ENCODE measurements around the gene AUTS2. TPM values are rescaled to one million over a fixed set of nuclear protein-coding genes. Genes with fewer than 3 reads are reported as not detected.

The AUTS2 gene
- total RNA-seq, 5 donors from 2014 or later (not counting 1 experiment from before 2014, with no cell fraction given): 10.6 to 66.2 (median 37.6) TPM

GRCh38 chr7:70349031-70349430, 750.8 kb downstream of the AUTS2 start:
- Mint-ChIP-seq H3K4me3 (no peak overlapping the region), H3K4me1 (peaks cover 13 to 16% (median 13%) of the 10 kb centered on the region in 3 donors), H3K36me3 (no peaks in the 10 kb centered on the region), H3K27ac (no peak overlapping the region), H3K27me3 (no peaks in the 10 kb centered on the region), H3K9me3 (peaks cover 0 to 4% (median 4%) of the 10 kb centered on the region in 3 donors)
- no peak for ATAC-seq (replicated peaks in 1 of 4)
- no CpG with 5 or more reads among the region's 2 CpGs for WGBS (ENCODE audit: insufficient coverage)
- ChIA-PET CTCF (no interaction called here), POLR2A (no interaction called here)
- Histone ChIP-seq H3K4me3 (ENCODE audit: control insufficient read depth in 1 of 2, extremely low read depth in 1 of 2, low read length in 1 of 2) (no peak overlapping the region), H3K36me3 (ENCODE audit: control insufficient read depth in 2 of 2, extremely low read depth in 1 of 2, insufficient read depth in 1 of 2, low read length in 1 of 2) (no peaks in the 10 kb centered on the region), H3K4me1 (ENCODE audit: control insufficient read depth in 1 of 2, extremely low read depth in 1 of 2, insufficient read depth in 2 of 2, low read length in 2 of 2) (peaks cover 8 to 16% of the 10 kb centered on the region in 2 experiments), H3K27ac (ENCODE audit: low read length) (no peak overlapping the region), H3K27me3 (replicated peaks in 1 of 2; ENCODE audit: control insufficient read depth in 2 of 2, extremely low read depth in 1 of 2, insufficient read depth in 2 of 2, low read length in 1 of 2) (no peaks in the 10 kb centered on the region), H3K9me3 (no peaks in the 10 kb centered on the region)
- DNase-seq: no peak

- H3K9me3 Mint-ChIP-seq: peaks cover 0 to 4% (median 4%) of the 10 kb centered on the region in 3 donors
- no CpG with 5 or more reads among the region's 1 CpG for WGBS (ENCODE audit: insufficient coverage)
- ATAC-seq (replicated peaks in 1 of 4): no peak
These were observed 751.5 kb downstream of the AUTS2 start for GRCh38 chr7:70349819-70350218.

DNA sequence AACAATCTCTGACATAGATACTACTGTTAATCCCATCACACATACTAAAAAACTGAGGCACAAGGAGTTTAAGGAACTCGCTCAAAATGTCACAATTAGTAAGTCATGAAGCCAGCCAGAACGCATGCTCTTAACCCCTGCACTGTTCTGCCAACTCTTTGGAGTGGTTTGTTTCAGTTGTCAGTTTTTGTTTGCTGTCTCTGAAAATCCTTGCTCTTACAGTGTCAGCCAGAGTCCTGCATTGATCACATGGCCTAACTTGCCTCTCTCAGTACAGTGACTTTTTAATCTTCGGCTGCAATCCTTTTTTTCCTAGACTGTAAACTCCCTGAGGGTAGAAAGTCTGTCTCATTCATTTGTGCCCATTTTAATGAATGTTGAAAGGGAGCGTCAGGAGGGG, 753.8 kb downstream of the AUTS2 start:
- H3K9me3 Mint-ChIP-seq: peaks cover 0 to 4% (median 4%) of the 10 kb centered on the region in 3 donors
- no peak overlapping the region for H3K27ac Mint-ChIP-seq
- POLR2A ChIA-PET: no interaction called here
- H3K36me3 Mint-ChIP-seq: no peaks in the 10 kb centered on the region
- CTCF ChIA-PET: interaction anchor here in 1 of 2 donors (0.7 kb wide), 1 partner anchor 12 kb away, joined by 3 read pairs; no protein-coding TSS in a partner anchor
- Histone ChIP-seq H3K27me3 (replicated peaks in 1 of 2; ENCODE audit: control insufficient read depth in 2 of 2, extremely low read depth in 1 of 2, insufficient read depth in 2 of 2, low read length in 1 of 2) (no peaks in the 10 kb centered on the region), H3K27ac (ENCODE audit: low read length) (no peak overlapping the region), H3K9me3 (no peaks in the 10 kb centered on the region), H3K36me3 (ENCODE audit: control insufficient read depth in 2 of 2, extremely low read depth in 1 of 2, insufficient read depth in 1 of 2, low read length in 1 of 2) (no peaks in the 10 kb centered on the region), H3K4me1 (ENCODE audit: control insufficient read depth in 1 of 2, extremely low read depth in 1 of 2, insufficient read depth in 2 of 2, low read length in 2 of 2) (peaks cover 7 to 11% of the 10 kb centered on the region in 2 experiments), H3K4me3 (ENCODE audit: control insufficient read depth in 1 of 2, extremely low read depth in 1 of 2, low read length in 1 of 2) (no peak overlapping the region)
- ATAC-seq (replicated peaks in 1 of 4) (no peak), DNase-seq (no peak)
- no peaks in the 10 kb centered on the region for H3K27me3 Mint-ChIP-seq
- H3K4me3 Mint-ChIP-seq: no peak overlapping the region
- peaks cover 14 to 22% (median 19%) of the 10 kb centered on the region in 3 donors for H3K4me1 Mint-ChIP-seq
- 100% methylated on average over 1 of the region's 4 CpGs for WGBS (ENCODE audit: insufficient coverage)

More at GRCh38 chr7:70349819-70350218, 751.5 kb downstream of the AUTS2 start:
- Histone ChIP-seq H3K4me1 (ENCODE audit: control insufficient read depth in 1 of 2, extremely low read depth in 1 of 2, insufficient read depth in 2 of 2, low read length in 2 of 2) (peaks cover 11 to 16% of the 10 kb centered on the region in 2 experiments), H3K27me3 (replicated peaks in 1 of 2; ENCODE audit: control insufficient read depth in 2 of 2, extremely low read depth in 1 of 2, insufficient read depth in 2 of 2, low read length in 1 of 2) (no peaks in the 10 kb centered on the region), H3K27ac (ENCODE audit: low read length) (no peak overlapping the region), H3K36me3 (ENCODE audit: control insufficient read depth in 2 of 2, extremely low read depth in 1 of 2, insufficient read depth in 1 of 2, low read length in 1 of 2) (no peaks in the 10 kb centered on the region), H3K9me3 (no peaks in the 10 kb centered on the region), H3K4me3 (ENCODE audit: control insufficient read depth in 1 of 2, extremely low read depth in 1 of 2, low read length in 1 of 2) (no peak overlapping the region)
- Mint-ChIP-seq H3K27ac (no peak overlapping the region), H3K27me3 (no peaks in the 10 kb centered on the region), H3K4me1 (peaks cover 20 to 23% (median 21%) of the 10 kb centered on the region in 3 donors), H3K36me3 (no peaks in the 10 kb centered on the region), H3K4me3 (no peak overlapping the region)
- ChIA-PET CTCF (interaction anchor here in 1 of 2 donors (0.6 kb wide), 1 partner anchor 48 kb away, joined by 3 read pairs; no protein-coding TSS in a partner anchor), POLR2A (no interaction called here)
- no peak for DNase-seq

DNA sequence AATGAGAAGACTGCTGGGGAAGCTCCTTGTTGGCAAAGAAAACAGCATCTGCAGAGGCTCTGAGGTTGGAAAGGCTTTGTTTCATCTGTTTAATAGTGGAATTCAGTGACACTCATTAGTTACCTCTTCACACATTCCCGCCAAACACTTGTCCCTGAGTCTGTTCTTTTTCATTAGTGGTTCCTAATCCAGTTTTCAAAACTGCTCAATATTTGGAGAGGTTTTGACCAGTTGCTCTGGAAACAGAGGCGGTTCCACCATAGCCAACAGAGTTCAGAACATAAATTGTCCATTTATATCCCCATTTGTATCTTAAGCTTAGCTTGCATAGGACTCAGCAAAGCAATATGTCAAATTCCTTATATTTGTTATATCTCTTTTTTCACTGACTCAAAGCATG, 754.6 kb downstream of the AUTS2 start:
- CTCF ChIA-PET: interaction anchor here in 1 of 2 donors (0.7 kb wide), 1 partner anchor 11 kb away, joined by 3 read pairs; no protein-coding TSS in a partner anchor
- H3K9me3 ChIP-seq: no peaks in the 10 kb centered on the region
- Mint-ChIP-seq H3K4me1 (peaks cover 9 to 17% (median 16%) of the 10 kb centered on the region in 3 donors), H3K9me3 (peaks cover 0 to 4% (median 4%) of the 10 kb centered on the region in 3 donors), H3K27ac (no peak overlapping the region), H3K27me3 (no peaks in the 10 kb centered on the region), H3K4me3 (no peak overlapping the region), H3K36me3 (no peaks in the 10 kb centered on the region)
- no peaks in the 10 kb centered on the region for H3K36me3 ChIP-seq (ENCODE audit: control insufficient read depth in 2 of 2, extremely low read depth in 1 of 2, insufficient read depth in 1 of 2, low read length in 1 of 2)
- no peak overlapping the region for H3K27ac ChIP-seq (ENCODE audit: low read length)
- DNase-seq (no peak), ATAC-seq (replicated peaks in 1 of 4) (no peak)
- no CpG with 5 or more reads among the region's 2 CpGs for WGBS (ENCODE audit: insufficient coverage)
- POLR2A ChIA-PET: no interaction called here
- no peaks in the 10 kb centered on the region for H3K27me3 ChIP-seq (replicated peaks in 1 of 2; ENCODE audit: control insufficient read depth in 2 of 2, extremely low read depth in 1 of 2, insufficient read depth in 2 of 2, low read length in 1 of 2)
- no peak overlapping the region for H3K4me3 ChIP-seq (ENCODE audit: control insufficient read depth in 1 of 2, extremely low read depth in 1 of 2, low read length in 1 of 2)
- peaks cover 3 to 7% of the 10 kb centered on the region in 2 experiments for H3K4me1 ChIP-seq (ENCODE audit: control insufficient read depth in 1 of 2, extremely low read depth in 1 of 2, insufficient read depth in 2 of 2, low read length in 2 of 2)

- H3K27ac Mint-ChIP-seq: no peak overlapping the region
- H3K4me1 Mint-ChIP-seq: peaks cover 9 to 17% (median 16%) of the 10 kb centered on the region in 3 donors
- no peak overlapping the region for H3K4me3 ChIP-seq (ENCODE audit: control insufficient read depth in 1 of 2, extremely low read depth in 1 of 2, low read length in 1 of 2)
- ATAC-seq (replicated peaks in 1 of 4): no peak
- H3K36me3 ChIP-seq (ENCODE audit: control insufficient read depth in 2 of 2, extremely low read depth in 1 of 2, insufficient read depth in 1 of 2, low read length in 1 of 2): no peaks in the 10 kb centered on the region
- H3K27ac ChIP-seq (ENCODE audit: low read length): no peak overlapping the region
- H3K27me3 ChIP-seq (replicated peaks in 1 of 2; ENCODE audit: control insufficient read depth in 2 of 2, extremely low read depth in 1 of 2, insufficient read depth in 2 of 2, low read length in 1 of 2): no peaks in the 10 kb centered on the region
- H3K4me3 Mint-ChIP-seq: no peak overlapping the region
- H3K27me3 Mint-ChIP-seq: no peaks in the 10 kb centered on the region
- no peaks in the 10 kb centered on the region for H3K9me3 ChIP-seq
- H3K4me1 ChIP-seq (ENCODE audit: control insufficient read depth in 1 of 2, extremely low read depth in 1 of 2, insufficient read depth in 2 of 2, low read length in 2 of 2): peaks cover 2 to 7% of the 10 kb centered on the region in 2 experiments
- H3K9me3 Mint-ChIP-seq: peaks cover 0 to 8% (median 4%) of the 10 kb centered on the region in 3 donors
- no peak for DNase-seq
- no peaks in the 10 kb centered on the region for H3K36me3 Mint-ChIP-seq
- ChIA-PET CTCF (interaction anchor here in 1 of 2 donors (1.0 kb wide), 1 partner anchor 12 kb away, joined by 3 read pairs; no protein-coding TSS in a partner anchor), POLR2A (no interaction called here)
- no CpG with 5 or more reads among the region's 2 CpGs for WGBS (ENCODE audit: insufficient coverage)
These were observed 755.2 kb downstream of the AUTS2 start for GRCh38 chr7:70353330-70353945.

DNA sequence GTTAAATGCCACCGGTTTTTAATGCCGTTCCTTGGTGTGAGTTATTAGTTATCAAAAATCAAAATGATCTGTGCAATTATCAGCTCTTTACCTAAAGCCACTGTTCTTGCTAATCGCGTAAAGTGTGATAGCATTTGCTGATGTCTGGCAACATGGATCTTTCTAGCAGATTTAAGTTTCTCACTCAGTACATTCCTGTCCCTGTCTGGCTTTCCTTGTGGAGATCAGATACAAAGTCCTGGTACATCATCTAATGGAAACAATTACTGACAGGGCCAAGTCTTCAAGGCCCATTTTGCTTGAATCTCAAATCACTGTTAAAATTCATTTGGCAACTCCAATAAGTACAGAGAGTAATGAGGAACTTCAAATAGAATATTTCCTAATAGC, 755.7 kb downstream of the AUTS2 start:
- no peaks in the 10 kb centered on the region for H3K36me3 ChIP-seq (ENCODE audit: control insufficient read depth in 2 of 2, extremely low read depth in 1 of 2, insufficient read depth in 1 of 2, low read length in 1 of 2)
- peaks cover 0 to 8% (median 4%) of the 10 kb centered on the region in 3 donors for H3K9me3 Mint-ChIP-seq
- H3K27ac Mint-ChIP-seq: no peak overlapping the region
- H3K36me3 Mint-ChIP-seq: no peaks in the 10 kb centered on the region
- ATAC-seq (replicated peaks in 1 of 4) (no peak), DNase-seq (no peak)
- ChIA-PET CTCF (interaction anchor here in 1 of 2 donors (1.0 kb wide), 1 partner anchor 11 kb away, joined by 3 read pairs; no protein-coding TSS in a partner anchor), POLR2A (no interaction called here)
- WGBS (ENCODE audit: insufficient coverage): no CpG with 5 or more reads among the region's 4 CpGs
- no peaks in the 10 kb centered on the region for H3K9me3 ChIP-seq
- H3K27me3 ChIP-seq (replicated peaks in 1 of 2; ENCODE audit: control insufficient read depth in 2 of 2, extremely low read depth in 1 of 2, insufficient read depth in 2 of 2, low read length in 1 of 2): no peaks in the 10 kb centered on the region
- peaks cover 2 to 7% of the 10 kb centered on the region in 2 experiments for H3K4me1 ChIP-seq (ENCODE audit: control insufficient read depth in 1 of 2, extremely low read depth in 1 of 2, insufficient read depth in 2 of 2, low read length in 2 of 2)
- no peak overlapping the region for H3K4me3 ChIP-seq (ENCODE audit: control insufficient read depth in 1 of 2, extremely low read depth in 1 of 2, low read length in 1 of 2)
- H3K27ac ChIP-seq (ENCODE audit: low read length): no peak overlapping the region
- no peaks in the 10 kb centered on the region for H3K27me3 Mint-ChIP-seq
- no peak overlapping the region for H3K4me3 Mint-ChIP-seq
- peaks cover 9 to 17% (median 16%) of the 10 kb centered on the region in 3 donors for H3K4me1 Mint-ChIP-seq

Measured in T-cell (primary cell).